GM21423 (cell line): Measurements from ENCODE around the gene CXCL17.
"Not testable (repeated sequence)": the region's sequence is repeated elsewhere in the genome, so short reads cannot be mapped to it uniquely, and the experiment has no call there.

Experiments
- ATAC-seq: cut with Tn5 transposase; IDR thresholded peaks from one replicate; pipeline ENCODE4 v1.9.1; 2021; ENCODE audit warnings: mild to moderate bottlenecking, moderate library complexity; ENCODE audit not compliant: unreplicated experiment

Gene CXCL17, protein sequence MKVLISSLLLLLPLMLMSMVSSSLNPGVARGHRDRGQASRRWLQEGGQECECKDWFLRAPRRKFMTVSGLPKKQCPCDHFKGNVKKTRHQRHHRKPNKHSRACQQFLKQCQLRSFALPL

DNA sequence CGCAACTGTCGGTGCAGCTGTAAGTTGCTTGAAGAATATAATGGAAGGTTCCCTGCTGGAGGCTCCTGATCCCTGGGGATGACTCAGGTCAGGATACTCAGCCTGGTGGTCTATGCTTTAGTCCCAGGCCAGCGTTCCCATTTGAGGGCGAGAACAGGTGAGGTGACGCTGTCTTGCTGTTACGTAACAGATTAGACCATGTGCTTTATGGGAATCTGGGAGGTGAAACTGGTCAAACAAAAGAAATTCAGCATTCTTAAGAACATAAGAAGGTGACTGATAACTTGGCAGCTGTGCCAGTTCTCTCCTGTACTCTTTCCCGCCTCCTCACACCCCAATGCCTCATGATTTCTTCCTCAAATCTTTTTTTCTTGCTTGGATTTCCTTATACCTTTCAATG lies at the start of gene CXCL17:
Gene CXCL17 (minus strand): TSS at position 114 of the 400 bp plus-strand sequence. CDS start 114 bp downstream, outside the sequence.
- no peak for ATAC-seq

DNA sequence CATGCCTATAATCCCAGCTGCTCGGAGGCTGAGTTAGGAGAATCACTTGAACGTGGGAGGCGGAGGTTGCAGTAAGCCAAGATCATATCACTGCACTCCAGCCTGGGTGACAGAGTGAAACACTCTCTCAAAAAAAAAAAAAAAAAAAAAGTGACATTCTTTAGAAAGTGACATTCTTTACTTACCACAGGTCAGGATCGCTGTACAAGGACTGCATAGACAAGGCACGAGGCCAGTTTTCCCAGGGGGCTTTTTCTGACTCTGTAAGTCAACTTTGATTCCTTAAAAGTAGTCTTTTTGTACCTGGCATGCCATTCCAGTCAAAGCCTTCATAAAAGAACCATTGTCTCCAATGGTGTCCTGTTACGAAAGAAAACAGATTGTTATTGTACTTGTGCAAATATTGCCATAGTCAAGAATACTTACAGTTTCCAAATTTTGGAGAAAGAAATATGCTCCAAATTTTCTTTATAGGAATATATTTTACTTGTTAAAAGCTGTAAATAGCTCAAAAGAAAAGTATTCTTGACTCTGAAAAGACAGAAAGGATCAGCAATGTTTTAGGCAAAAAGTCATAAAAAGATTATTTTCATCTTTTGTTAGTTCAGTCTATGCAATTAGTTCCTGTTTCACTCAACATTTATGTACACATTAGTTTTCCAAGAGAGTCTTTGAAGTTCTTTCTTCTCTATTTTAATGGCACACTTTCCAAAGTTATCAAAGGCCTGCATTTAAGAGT lies 46.2 kb upstream of the CXCL17 start:
- ATAC-seq = no peak

DNA sequence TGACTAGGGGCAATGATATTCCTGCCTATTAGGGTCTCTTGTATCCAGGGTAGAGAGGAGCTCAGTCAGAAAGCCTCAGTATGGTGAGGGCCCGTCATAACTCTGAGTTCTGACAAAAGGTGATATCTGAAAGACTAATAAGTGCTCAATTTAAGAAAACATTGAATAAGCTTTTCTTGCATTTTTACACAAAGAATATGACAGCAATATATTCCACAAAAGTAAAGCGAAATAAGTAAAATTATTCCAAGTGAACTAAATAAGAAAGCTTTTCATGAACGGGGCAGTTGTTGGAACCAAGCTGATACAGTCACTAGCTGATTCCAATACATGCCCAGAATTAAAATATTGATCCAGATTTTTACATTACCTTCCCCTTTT lies 45.0 kb upstream of the CXCL17 start:
- no peak for ATAC-seq

DNA sequence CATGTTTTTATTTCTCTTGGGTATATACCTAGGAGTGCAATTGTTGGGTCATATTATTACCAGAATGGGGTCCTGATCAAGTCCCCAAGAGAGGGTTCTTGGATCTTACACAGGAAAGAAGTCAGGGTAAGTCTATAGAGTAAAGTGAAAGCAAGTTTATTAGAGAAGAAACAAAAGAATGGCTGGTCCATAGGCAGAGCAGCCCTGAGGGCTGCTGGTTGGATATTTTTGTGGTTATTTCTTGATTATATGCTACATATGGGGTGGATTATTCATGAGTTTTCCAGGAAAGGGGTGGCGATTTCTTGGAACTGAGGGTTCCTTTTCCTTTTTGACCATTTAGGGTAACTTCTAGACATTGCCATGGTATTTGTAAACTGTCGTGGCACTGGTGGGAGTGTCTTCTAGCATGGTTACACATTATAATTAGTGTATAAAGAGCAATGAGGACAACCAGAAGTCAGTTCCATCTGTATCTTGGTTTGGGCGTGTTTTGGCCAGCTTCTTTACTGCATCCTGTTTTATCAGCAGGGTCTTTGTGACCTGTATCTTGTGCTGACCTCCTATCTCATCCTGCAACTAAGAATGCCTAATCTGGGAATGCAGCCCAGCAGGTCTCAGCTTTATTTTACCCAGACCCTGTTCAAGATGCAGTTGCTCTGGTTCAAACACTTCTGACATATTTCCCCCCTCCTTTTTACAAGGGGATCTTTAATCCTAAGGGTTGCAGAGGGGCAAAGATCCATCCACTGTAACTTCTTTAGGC lies 44.5 kb upstream of the CXCL17 start:
- no peak for ATAC-seq

DNA sequence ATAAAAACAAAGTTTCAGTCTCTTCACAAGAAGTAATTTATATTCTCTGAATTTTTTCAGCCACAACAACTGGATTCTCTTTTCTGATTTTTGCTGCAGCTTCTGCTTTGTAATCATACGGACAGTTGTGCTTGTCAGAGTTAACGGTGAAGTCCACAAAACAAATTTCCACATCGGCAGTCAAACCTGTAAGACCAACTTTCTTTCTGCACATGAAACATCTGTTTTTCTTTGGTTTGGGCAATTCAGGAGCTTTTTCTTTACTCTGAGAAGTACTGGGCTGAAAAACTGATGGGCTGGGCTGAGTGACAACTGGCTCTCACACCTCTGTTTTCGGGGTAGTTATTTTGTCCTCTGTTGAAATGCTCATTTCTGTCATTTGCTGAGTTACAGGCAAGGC lies 42.3 kb upstream of the CXCL17 start:
- ATAC-seq = not testable (repeated sequence)

DNA sequence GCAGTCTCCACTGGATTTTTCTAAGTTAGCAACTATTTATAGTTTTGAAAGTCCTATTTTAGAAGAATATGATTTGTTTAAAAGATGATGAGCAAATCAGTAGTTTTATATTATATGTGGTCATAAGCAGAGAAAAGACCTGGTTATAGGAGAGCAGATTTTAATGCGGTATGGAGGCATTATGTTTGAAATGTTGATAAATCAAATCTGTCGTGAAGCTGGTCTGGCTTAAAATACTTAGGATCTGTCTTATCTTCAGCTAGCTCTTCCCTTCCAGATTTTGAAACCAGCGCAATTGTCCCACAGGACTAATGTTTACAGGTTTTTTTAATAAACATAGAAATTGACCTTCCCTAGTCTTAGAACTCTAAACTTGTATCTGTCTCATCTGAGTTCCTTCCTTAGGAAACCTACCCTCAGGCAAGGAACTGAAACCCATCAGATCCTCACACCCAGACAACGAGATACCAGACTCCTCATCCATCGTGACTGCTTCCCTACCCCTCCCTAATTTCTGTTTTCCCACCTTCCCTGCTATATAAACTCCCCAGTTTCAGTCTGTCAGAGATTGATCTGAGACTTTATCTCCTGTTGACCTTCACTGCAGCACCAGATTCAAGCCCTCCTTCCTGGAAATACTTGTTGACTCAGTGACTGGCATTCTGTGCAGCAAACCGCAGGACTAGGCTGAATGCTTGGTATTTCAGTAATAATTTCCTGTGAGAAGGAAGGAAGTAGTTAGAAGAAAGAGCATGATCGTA lies 37.8 kb upstream of the CXCL17 start:
- no peak for ATAC-seq

DNA sequence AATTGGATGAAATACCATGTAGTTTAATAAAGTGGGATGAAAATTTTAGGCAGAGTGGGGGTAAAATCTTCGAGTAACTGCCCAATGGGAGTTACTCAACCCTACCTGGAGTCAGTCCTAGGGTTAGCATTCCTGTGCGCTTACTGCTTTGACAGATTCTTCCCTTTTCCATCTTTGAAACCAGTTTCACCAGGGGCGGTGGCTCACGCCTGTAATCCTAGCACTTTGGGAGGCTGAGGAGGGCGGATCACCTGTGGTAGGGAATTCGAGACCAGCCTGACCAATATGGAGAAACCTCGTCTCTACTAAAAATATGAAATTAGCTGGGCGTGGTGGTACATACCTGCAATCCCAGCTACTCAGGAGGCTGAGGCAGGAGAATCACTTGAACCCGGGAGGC lies 37.0 kb upstream of the CXCL17 start:
- no peak for ATAC-seq

DNA sequence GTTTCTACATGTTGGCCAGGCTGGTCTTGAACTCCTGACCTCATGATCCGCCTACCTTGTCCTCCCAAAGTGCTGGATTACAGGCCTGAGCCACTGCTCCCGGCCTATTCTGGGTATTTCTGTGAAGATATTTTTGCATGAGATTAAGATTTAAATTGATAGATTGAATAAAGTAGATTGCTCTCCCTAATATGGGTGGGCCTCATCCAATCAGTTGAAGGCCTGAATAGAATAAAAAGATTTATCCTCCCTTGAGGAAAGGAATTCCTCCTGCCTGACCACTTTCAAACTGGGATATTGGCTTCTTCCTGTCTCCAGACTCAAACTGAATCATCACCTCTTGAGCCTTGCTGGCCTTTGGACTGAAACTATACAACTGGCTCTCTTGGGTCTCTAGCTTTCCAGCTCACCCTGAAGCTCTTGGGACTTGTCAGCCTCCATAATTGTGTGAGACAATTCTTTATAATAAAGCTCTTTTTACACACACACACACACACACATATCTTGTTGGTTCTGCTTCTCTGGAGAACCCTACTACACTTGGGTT lies 36.1 kb upstream of the CXCL17 start:
- no peak for ATAC-seq

DNA sequence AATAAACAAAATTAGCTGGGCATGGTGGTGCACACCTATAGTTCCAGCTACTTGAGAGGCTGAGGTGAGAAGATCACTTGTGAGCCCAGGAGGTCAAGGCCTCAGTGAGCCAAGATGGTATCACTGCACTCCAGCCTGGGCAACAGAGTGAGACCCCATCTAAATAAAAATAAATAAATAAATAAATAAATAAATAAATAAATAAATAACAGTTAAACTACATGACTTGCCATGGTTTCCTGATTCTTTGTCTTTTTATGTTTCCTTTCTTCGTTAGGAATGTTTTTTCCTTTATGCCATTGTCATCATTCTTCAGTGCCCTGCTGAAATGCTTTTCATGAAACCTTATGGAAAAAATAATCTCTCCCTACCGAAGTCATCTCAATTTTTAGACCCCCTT lies 35.2 kb upstream of the CXCL17 start:
- ATAC-seq = no peak

DNA sequence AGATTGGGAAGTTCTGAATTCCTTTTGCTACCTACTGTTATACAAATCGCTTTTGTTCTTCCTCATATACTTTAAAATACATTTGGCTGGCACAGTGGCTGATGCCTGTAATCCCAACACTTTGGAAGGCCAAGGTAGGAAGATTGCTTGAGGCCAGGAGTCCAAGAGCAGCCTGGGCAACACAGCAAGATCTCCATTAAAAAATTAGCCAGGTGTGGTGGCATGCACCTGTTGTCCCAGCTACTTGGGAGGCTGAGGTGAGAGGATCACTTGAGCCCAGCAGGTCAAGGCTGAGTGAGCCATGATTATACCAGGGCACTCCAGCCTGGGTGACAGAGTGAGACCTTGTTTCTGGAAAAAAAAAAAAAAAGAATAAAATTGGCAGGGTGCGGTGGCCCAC lies 34.4 kb upstream of the CXCL17 start:
- ATAC-seq = no peak

DNA sequence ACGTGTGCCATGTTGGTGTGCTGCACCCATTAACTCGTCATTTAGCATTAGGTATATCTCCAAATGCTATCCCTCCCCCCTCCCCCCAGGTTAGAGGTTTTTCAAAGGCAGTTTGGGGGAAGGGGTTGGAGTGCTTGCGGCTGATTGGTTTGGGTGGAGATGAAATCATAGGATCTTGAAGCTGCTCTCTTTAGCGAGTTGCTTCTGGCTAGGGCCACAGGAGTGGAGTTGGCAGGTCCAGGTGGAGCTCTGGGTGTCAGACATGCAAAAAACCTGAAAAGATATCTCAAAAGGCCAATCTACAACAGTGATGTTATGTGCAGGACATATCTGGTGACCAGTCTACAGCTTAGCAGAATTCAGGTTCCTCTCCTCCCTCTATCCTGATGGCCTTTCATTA lies 32.6 kb upstream of the CXCL17 start:
- ATAC-seq = no peak

DNA sequence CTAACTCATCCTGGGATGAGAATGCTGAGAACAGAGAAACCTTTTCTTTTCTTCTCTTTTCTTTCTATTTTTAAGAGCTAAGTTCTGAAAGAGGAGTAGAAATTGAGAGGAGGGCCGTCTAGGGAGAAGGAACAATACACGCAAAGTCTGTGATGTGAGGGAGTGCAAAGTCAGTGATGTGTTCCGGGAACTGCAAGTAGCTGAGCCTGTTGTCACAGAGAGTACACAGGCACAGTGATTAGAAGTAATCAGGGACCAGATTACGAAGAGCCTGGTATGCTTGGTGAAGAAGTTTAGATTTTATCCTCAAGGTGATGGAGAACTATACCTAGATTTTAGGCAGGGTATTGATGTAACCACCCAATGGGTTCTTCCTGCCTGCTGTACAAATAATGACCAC lies 32.0 kb upstream of the CXCL17 start:
- no peak for ATAC-seq

DNA sequence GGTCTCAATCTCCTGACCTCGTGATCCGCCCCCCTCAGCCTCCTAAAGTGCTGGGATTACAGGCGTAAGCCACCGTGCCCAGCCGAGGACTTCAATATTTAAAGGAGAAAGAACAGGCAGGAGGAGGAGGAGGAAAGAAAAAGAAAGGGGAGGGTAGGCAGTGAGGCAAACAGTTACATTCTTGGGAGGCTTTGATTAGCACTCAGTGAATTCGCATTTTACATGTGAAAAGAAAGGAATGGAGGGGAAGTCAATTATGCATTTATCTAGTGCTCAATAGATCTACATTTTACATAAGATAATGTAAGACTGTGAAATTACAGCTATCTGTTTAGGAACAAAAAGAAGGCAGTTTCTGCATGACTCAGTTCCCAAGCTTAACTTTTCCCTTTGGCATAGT lies 30.9 kb upstream of the CXCL17 start:
- no peak for ATAC-seq

DNA sequence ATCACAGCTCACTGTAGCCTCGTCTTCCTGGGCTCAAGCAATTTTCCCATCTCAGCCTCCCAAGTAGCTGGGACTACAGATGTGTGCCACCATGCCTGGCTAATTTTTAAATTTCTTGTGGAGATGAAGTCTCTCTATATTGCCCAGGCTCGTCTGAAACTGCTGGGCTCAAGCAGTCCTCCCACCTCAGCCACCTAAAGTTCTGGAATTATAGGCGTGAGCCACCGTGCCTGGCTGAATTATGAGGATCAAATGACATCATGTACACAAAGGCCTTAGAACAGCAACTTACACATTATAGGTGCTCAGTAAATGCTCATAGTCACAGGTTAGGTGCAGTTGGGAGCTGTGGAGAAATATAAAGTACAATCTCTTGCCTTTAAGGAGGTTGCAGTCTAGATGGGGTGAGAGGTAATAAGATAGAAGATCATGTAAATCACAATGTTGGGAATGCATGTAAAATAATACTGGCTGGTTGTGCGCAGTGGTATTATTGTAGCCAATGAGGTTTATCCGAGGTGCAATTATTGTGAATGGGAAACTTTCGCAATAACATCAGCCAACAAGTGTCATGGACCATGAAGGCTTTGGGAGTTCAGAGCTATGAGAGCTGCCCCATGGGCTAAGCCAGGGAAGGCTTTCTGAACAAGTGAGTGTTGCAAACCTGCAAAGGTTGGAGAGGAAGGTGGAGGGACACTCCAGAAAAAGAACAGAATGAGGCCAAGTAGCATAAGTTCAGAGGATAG lies 29.8 kb upstream of the CXCL17 start:
- no peak for ATAC-seq

DNA sequence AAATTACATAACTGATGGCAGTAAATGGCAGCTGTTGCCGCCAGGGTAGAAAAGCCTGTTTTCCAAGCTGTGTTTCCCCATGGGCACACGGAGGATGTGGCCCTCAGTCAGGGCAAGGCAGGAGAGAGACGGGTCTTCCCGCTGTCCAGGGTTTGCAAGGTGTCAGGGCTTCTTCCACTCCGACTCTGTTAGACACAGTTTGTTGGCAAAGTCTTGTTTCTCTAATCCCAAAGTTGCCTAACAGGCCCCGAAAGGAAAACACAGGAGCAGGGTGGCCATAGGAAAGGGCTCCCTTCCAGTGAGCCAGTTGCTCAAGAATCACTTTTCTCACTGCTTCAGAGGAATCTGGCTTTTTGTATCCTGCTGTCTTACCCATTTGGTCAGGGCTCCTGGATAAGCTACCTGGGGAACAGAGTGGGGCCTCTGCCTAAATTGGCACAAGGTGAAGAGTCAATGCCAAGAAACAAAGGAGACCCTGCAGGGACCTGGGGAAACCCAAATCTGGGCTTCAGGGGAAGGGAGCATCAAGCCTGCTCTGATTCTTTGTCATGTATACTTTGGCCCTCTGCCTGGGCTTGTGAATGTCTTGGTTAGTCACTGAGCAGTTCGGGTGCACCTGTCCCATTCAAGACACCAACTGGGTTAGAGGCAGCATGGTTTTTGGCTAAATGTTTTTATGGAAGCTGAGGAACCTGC lies 29.0 kb upstream of the CXCL17 start:
- no peak for ATAC-seq

DNA sequence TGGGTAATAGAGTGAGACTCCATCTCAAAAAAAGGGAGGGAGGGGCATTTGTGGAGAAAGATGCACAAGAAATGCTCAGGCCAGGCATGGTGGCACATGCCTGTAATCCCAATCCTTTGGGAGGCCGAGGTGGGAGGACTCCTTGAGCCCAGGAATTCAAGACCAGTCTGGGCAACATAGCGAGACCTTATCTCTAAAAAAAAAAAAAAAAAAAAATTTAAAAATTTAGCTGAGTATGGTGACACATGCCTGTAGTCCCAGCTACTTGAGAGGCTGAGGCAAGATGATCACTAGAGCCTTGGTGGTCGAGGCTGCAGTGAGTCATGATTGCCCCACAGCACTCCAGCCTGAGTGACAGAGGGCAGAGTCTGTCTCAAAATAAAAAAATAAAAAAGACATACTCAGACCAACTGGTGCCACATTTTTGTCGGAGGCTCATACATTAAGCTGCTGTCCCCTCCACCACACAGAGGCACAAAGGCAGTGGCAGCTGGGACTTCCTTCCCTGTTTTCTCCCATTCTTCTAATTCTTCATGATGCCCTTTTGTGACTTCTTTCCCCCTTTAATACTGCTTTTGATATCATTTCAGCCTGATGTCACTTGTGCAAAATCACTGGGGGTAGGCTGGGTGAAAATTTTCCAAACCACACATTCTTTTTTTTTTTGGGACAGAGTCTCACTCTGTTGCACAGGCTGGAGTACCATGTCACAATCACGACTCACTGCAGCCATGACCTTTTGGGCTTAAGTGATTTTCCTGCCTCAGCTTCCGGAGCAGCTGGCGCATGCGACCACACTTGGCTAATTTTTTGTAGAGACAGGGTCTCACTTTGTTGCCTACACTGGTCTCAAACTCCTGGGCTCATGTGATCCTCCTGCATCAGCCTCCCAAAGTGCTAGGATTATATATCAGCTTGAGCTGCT lies 26.8 kb upstream of the CXCL17 start:
- no peak for ATAC-seq

DNA sequence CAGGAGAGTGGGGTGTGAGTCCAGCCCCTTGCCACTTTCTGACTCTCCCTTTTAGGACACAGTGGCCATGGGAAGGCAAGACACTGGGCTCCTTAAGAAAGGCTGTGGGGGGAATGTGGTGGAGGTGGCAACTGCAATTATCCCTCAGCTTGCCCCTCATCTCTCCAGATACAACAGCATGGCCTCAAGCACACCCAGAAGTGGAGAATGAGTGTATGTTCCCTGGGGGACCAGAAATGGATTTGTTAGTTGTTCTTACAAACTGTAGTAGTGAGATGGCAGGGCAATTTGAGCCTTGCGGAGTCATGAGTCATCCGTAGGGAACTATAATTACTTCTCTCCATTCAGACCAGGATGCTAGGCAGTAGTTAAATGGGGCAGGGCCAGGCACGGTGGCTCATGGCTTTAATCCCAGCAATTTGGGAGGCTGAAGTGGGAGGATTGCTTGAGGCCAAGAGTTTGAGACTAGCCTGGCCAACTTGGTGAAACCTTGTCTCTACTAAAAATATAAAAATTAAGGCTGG lies 25.6 kb upstream of the CXCL17 start:
- no peak for ATAC-seq

DNA sequence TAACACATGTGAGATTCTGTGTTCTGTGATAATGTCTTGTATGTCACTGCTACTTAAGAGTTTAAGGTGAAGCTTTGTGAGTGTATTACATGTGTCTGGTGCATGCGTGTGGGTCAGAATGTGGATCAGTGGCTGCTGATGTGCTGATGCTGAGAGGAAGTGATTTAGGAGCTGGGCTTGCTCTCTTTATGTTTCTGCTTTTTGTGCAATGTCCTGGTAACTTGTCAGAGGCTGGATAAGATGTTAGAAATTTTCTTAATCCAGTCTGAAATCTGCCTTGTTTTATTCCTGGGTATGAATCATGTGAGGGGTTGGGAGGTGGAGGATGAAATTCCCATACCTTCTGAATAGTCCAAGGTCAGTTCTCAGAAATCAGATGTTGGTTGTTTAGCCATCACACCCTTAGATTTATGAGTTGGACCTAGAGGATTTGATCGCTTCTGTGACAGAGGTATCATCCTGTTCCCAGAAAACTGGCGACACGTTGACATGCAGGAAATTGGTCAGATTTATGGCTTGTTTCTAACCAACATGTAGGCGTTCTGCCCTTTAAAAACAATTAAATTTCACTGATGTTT lies 24.5 kb upstream of the CXCL17 start:
- no peak for ATAC-seq
